HUES64 (cell line): ENCODE measurements around the gene YTHDF2.

ENCODE experiments used
- H3K27ac ChIP-seq: 2 replicates; pipeline ENCODE4 v1.7.0; 2013; ENCODE audit warnings: low read depth, low read length, inconsistent platforms
- H3K27me3 ChIP-seq: 2 replicates; pipeline ENCODE4 v1.6.1; 2013; ENCODE audit warnings: mild to moderate bottlenecking, low read length; ENCODE audit not compliant: insufficient read depth
- H3K36me3 ChIP-seq: 2 replicates; pipeline ENCODE4 v1.6.1; 2013; ENCODE audit warnings: mild to moderate bottlenecking, low read length; ENCODE audit not compliant: insufficient read depth
- H3K4me1 ChIP-seq: 2 replicates; pipeline ENCODE4 v1.6.1; 2013; ENCODE audit warnings: mild to moderate bottlenecking, low read length, moderate library complexity; ENCODE audit not compliant: insufficient read depth
- H3K4me3 ChIP-seq: 2 replicates; pipeline ENCODE4 v1.5.1; 2013; ENCODE audit warnings: mild to moderate bottlenecking, low read length, moderate library complexity
- H3K9ac ChIP-seq: 2 replicates; pipeline ENCODE4 v1.6.1; 2013; ENCODE audit warnings: mild to moderate bottlenecking, low read depth, low read length
- H3K9me3 ChIP-seq: 2 replicates; pipeline ENCODE4 v1.6.1; 2013; ENCODE audit warnings: low read depth, low read length; ENCODE audit not compliant: insufficient read depth

YTHDF2 gene

DNA sequence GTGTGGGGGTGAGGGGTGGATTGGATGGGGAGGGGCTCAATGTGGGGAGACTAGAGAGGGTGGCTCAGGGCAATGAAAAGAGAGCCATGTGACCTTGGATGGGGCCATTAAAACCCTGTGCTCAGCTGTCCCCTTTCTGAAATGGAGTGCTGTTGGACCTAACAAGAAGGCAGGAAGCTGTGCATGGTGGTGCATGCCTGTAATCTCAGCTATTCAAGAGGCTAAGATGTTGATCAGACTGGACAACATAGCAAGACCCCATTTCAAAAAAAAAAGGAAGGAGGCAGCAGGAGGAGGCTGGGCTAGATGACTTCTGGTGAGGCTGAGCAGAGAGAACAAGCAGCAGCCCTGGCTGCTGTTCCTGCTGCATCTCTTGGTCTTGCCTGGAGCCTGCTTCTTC lies 82.3 kb downstream of the YTHDF2 start:
- Histone ChIP-seq H3K9me3 (no peaks in the 10 kb centered on the region), H3K27me3 (peaks cover 7% of the 10 kb centered on the region; the same call in 1 of the 2 replicates), H3K27ac (no peak overlapping the region)

More for the DNA sequence above, 82.3 kb downstream of the YTHDF2 start:
- no peak overlapping the region for H3K9ac ChIP-seq
- H3K36me3 ChIP-seq, result no peaks in the 10 kb centered on the region
- H3K4me3 ChIP-seq, result no peak overlapping the region
- no peaks in the 10 kb centered on the region for H3K4me1 ChIP-seq
